Gastrocnemius medialis (tissue), 4 donors: ENCODE measurements around the gene TANGO6. TPM values are rescaled to one million over a fixed set of nuclear protein-coding genes. Genes with fewer than 3 reads are reported as not detected.

Experiments
- ATAC-seq, 2 donors: fragments of 150-250 bp; one replicate each; pipeline ENCODE4 v1.9.1; 2016
- DNase-seq, 2 donors: peaks; one replicate each; pipeline ENCODE4 v3.0.0-alpha.2; 2019
- H3K27ac ChIP-seq, 4 donors: fragments of 200-600 bp; sonication (generic); 1 replicate in 1 of 4; 2 replicates in 3 of 4; pipeline ENCODE4 v1.5.1; 2016 to 2018; ENCODE audit warnings: mild to moderate bottlenecking in 2 of 4, moderate library complexity in 1 of 4
- H3K27me3 ChIP-seq, 3 donors: fragments of 200-600 bp; sonication (generic) in 2 of 3; 1 replicate in 1 of 3; 2 replicates in 2 of 3; pipeline versions ENCODE4 v1.5.1 to v1.6.0; 2016 to 2019; ENCODE audit warnings: mild to moderate bottlenecking in 1 of 3, moderate library complexity in 1 of 3
- H3K36me3 ChIP-seq, 2 donors: fragments of 200-600 bp; sonication (generic) in 1 of 2; one replicate each; pipeline ENCODE4 v1.5.1; 2017 to 2018
- H3K4me1 ChIP-seq, 2 donors: fragments of 200-600 bp; sonication (generic) in 1 of 2; one replicate each; pipeline ENCODE4 v1.5.1; 2016 to 2017; ENCODE audit warnings: mild to moderate bottlenecking in 2 of 2
- H3K4me3 ChIP-seq, 4 donors: fragments of 200-600 bp; sonication (generic) in 3 of 4; 1 replicate in 1 of 4; 2 replicates in 3 of 4; pipeline ENCODE4 v1.5.1; 2016 to 2019; ENCODE audit warnings: mild to moderate bottlenecking in 2 of 4
- H3K9me3 ChIP-seq, 3 donors: fragments of 200-600 bp; sonication (generic) in 2 of 3; 1 replicate in 1 of 3; 2 replicates in 2 of 3; pipeline ENCODE4 v1.5.1; 2016 to 2019
- CTCF ChIP-seq, 5 experiments: fragments of 450-650 bp in 3 of 5; fragments of 200-600 bp in 2 of 5; sonication (generic) in 2 of 5; IDR thresholded peaks in 4 of 5; conservative IDR thresholded peaks in 1 of 5; 1 replicate in 4 of 5; 2 replicates in 1 of 5; pipeline ENCODE4 v1.5.1; 2016 to 2019; ENCODE audit warnings: antibody characterized with exemption in 5 of 5, mild to moderate bottlenecking in 3 of 5, moderate library complexity in 3 of 5
- POLR2A ChIP-seq, 2 donors: fragments of 450-650 bp; IDR thresholded peaks; one replicate each; pipeline ENCODE4 v1.6.1; 2017; ENCODE audit warnings: antibody characterized with exemption in 2 of 2, mild to moderate bottlenecking in 2 of 2, moderate library complexity in 2 of 2
- in situ Hi-C, 4 donors: fragments of 200-750 bp; cut with MboI; loops; one replicate each; pipeline versions ENCODE4 v1.15.0 to v1.8.0; 2017; ENCODE audit warnings: low sequenced_read_pairs in 4 of 4
- intact Hi-C: fragments of 100-400 bp; cut with DNase I; formaldehyde crosslinking; loops from one replicate; pipeline ENCODE4 v1.15.1; 2023; ENCODE audit warnings: low total_unique reads
- total RNA-seq, 4 donors: library from RNA; depleted of rRNA; stranded (reverse); fragments of >200 nt; gene quantifications; one replicate each; pipeline versions ENCODE4 v1.1.0 to v1.2.3, GENCODE V29; 2016

Gene TANGO6
- total RNA-seq, 4 donors from 2014 or later: 13.6 to 20.0 (median 17.8) TPM

GRCh38 chr16:69131839-69132423, 288.6 kb downstream of the TANGO6 start:
- peaks cover 0 to 4% of the 10 kb centered on the region in 2 donors for H3K36me3 ChIP-seq
- H3K9me3 ChIP-seq: no peaks in the 10 kb centered on the region
- H3K27me3 ChIP-seq: no peaks in the 10 kb centered on the region
- H3K27ac ChIP-seq: peak overlapping the region; percentile 86 to 94 (median 92)
- peaks cover 26 to 29% of the 10 kb centered on the region in 2 donors for H3K4me1 ChIP-seq
- intact Hi-C loops: loop anchor here (1.0 to 5.0 kb wide), 4 partner anchors 41 to 605 kb away; partner anchors contain the start of genes NFAT5 and SNTB2
- peak; percentile 75 to 79 for ATAC-seq
- in situ Hi-C loops: no loop called here
- TF ChIP-seq CTCF (IDR thresholded peaks at IDR 0.05 in 4 of 5, conservative IDR thresholded peaks at IDR 0.05 in 1 of 5) (no peak), POLR2A (IDR thresholded peaks at IDR 0.05) (no peak)
- peak overlapping the region; percentile 79 to 97 (median 86) for H3K4me3 ChIP-seq
- peak; percentile 43 to 55 for DNase-seq

GRCh38 chr16:69132424-69133252, 289.3 kb downstream of the TANGO6 start, which contains the start of the genes CHTF8 and UTP4:
Gene CHTF8, minus strand, starts transcription at chr16:69132588. Its CDS starts 11,130 bp downstream, at chr16:69121458.
Gene UTP4, plus strand, starts transcription at chr16:69132649. Its CDS starts 811 bp downstream, at chr16:69133460.
- in situ Hi-C loops: no loop called here
- Histone ChIP-seq H3K27me3 (no peaks in the 10 kb centered on the region), H3K9me3 (no peaks in the 10 kb centered on the region), H3K4me3 (peak within 1 kb of the TSS; percentile 79 to 97 (median 86)), H3K4me1 (peaks cover 26 to 29% of the 10 kb centered on the region in 2 donors), H3K27ac (peak within 1 kb of the TSS; percentile 86 to 94 (median 92)), H3K36me3 (peaks cover 0 to 11% of the 10 kb centered on the region in 2 donors)
- ATAC-seq: peak; percentile 95 to 97
- DNase-seq: peak; percentile 72 to 82
- TF ChIP-seq CTCF (IDR thresholded peaks at IDR 0.05 in 4 of 5, conservative IDR thresholded peaks at IDR 0.05 in 1 of 5) (no peak), POLR2A (IDR thresholded peaks at IDR 0.05) (peak; percentile 97 to 98)
- intact Hi-C loops: loop anchor here (1.0 to 5.0 kb wide), 4 partner anchors 40 to 605 kb away; partner anchors contain the start of genes NFAT5 and SNTB2

GRCh38 chr16:69133373-69133954, 290.1 kb downstream of the TANGO6 start:
- Histone ChIP-seq H3K27ac (peak overlapping the region in 3 of 4 donors; percentile 86 to 94 (median 90)), H3K36me3 (peaks cover 0 to 20% of the 10 kb centered on the region in 2 donors), H3K4me3 (peak overlapping the region; percentile 79 to 97 (median 86)), H3K9me3 (no peaks in the 10 kb centered on the region), H3K4me1 (peaks cover 26 to 29% of the 10 kb centered on the region in 2 donors), H3K27me3 (no peaks in the 10 kb centered on the region)
- TF ChIP-seq POLR2A (IDR thresholded peaks at IDR 0.05) (no peak), CTCF (IDR thresholded peaks at IDR 0.05 in 4 of 5, conservative IDR thresholded peaks at IDR 0.05 in 1 of 5) (no peak)
- in situ Hi-C loops (no loop called here), intact Hi-C loops (loop anchor here (2.0 to 5.0 kb wide), 2 partner anchors 39 to 606 kb away; no protein-coding TSS in a partner anchor)
- ATAC-seq: no peak
- DNase-seq: no peak

Other genes starting within 250 kb of the TANGO6 start
- gene CDH3, start 198.2 kb upstream of the TANGO6 start, total RNA-seq: not detected
- 1 to 10 TPM in 1 of 4 donors, under 1 TPM in 2, not detected in 1; 0.20 to 1.3 (median 0.20) TPM for gene CDH1, start 106.2 kb upstream of the TANGO6 start, total RNA-seq